Stimulated activated CD4-positive, alpha-beta T cell treated with anti-CD3 and anti-CD28 coated beads, Interleukin-4, amount 100 ng/mL, for 1 hour (primary cell): ENCODE results near the gene SMIM8.

Experiments
- DNase-seq: peaks from one replicate; pipeline ENCODE4 v3.0.0-alpha.2; 2020

SMIM8 gene

GRCh38 chr6:87336367-87336766, 14.0 kb downstream of the SMIM8 start:
- DNase-seq: no peak

DNA sequence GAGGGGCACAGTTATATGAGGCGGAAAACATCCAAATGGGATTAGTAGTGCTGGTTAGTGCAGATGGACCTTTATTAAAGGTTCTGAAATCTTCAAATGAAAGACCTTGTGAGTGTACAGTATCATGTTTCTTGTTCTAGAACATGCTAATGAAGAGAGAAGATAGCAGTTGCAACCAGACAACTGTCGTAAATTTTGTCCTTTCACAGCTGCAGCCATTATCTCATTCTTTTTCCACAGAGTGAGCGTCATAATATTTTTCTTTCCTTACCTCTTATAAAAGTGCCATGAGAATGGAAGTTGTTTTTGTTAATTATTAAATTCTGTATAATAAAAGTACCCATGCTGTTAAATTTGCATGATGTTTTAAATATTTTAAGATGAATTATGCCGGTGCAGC, 17.8 kb downstream of the SMIM8 start:
- no peak for DNase-seq

- no peak for DNase-seq
These were observed 18.8 kb downstream of the SMIM8 start for GRCh38 chr6:87341158-87341557.

GRCh38 chr6:87341899-87342298, 19.5 kb downstream of the SMIM8 start:
- no peak for DNase-seq

DNA sequence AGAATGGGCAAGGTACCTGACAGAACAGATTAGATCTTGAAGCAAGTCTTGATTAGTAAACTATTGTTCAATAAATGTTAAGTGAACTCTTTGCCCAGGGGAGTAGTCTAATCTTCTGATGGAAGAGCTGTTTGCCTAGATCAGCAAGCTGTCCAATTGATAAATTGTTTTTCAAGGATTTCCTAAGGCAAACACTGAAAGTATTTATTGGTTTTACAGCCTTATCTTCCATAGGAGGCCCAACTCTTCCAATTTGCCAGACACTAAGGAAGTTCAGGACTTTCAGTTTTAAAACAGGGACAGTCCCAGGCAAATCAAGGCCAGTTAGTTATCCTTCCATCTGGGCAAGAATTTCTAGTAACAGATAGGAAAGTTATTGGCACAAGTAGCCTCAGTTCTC, 20.4 kb downstream of the SMIM8 start:
- DNase-seq: no peak

DNA sequence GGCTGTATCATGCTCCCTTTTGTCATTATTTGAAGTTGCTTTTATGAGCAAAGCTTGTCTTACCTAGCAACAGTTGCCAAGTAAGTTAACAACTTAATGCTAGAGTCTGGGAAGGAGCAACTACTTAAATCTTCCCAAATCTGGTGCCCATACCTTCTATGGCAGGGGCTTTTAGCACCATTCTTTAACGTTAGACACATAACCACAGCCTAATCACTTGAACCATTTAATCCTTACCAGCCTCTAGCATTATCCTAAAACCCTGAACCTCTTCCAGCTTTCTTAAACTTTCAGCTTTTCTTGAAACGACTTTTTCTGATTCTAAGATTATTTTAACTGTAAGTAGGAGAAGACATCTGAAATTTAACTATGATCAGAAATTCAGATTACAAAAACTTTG, 22.3 kb downstream of the SMIM8 start, which contains the start of gene C6orf163:
C6orf163 (plus strand) TSS at position 83 of the 400 bp plus-strand sequence; CDS start at position 370, 287 bp downstream.
- no peak for DNase-seq

DNA sequence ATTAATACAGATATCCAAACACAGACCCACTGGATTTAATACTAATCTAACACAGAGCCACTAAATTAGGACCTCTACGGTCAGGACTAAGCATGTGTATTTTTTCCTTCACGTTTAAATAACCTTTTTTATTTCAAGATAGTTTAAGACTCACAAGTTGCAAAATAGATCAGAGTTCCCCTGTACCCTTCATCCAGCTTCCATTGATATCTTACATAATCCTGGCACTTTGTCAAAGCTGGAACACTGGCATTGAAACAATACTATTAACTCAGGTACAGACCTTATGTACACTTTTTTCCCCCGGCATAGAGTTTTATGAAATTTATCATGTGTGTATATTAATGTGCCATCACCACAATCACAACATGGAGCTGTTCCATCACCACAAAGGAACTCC, 24.3 kb downstream of the SMIM8 start:
- DNase-seq: no peak

GRCh38 chr6:87349896-87350295, 27.5 kb downstream of the SMIM8 start:
- no peak for DNase-seq

GRCh38 chr6:87350516-87350915, 28.1 kb downstream of the SMIM8 start:
- DNase-seq: no peak

DNA sequence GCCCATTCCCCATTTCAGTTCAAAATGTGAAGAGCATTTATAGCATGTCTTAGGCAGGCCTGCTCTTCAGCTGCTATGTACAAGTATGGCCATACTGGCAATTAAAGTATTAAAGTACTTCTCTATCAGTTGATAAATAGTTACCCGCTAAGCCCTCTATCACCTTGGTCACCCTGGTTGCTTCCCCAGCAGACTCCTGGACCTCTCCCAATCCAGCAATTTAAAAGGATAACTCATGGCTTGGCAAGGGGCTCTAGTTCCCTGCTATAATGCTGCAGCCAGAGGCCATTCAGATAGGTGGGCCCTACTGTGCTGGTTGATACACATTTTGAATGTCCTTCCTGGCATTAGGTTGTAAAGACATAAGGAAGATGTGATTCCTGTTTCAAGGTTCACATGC, 29.2 kb downstream of the SMIM8 start:
- DNase-seq: no peak

- no peak for DNase-seq
These were observed 33.8 kb downstream of the SMIM8 start for GRCh38 chr6:87356181-87356580.

DNA sequence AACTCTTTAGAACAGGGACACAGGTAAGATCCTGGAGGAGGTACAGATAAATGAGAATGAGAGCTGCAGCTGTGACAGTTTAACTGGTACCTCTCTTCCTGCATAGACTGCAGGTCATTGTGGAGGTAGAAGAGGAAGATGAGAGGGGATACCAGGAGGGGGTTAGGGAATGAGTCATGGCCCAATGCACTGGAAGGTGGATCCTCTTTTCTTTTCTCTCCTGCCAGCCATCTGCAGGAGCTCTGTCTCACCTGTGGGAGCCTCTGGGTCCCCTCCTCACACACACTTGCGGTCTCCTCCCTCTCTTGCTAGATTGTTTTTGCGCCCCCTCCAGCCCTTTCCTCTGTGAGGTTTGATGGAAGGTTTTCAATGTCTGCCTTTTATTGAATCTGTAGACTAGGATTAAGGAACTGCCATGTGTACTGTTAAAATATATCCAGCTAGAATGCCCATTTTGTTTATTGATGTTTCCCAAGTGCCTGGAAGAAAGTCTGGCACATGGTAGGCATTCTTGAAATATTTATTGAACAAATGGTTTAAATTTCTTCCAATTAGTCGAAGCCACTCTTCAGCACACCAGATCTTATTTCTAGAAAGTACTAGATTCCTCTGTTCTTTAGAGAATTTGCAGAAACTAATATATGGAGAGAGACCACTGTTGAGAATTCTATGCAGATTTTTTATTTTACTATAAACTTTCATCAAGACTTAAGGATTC, 35.2 kb downstream of the SMIM8 start:
- DNase-seq: no peak

DNA sequence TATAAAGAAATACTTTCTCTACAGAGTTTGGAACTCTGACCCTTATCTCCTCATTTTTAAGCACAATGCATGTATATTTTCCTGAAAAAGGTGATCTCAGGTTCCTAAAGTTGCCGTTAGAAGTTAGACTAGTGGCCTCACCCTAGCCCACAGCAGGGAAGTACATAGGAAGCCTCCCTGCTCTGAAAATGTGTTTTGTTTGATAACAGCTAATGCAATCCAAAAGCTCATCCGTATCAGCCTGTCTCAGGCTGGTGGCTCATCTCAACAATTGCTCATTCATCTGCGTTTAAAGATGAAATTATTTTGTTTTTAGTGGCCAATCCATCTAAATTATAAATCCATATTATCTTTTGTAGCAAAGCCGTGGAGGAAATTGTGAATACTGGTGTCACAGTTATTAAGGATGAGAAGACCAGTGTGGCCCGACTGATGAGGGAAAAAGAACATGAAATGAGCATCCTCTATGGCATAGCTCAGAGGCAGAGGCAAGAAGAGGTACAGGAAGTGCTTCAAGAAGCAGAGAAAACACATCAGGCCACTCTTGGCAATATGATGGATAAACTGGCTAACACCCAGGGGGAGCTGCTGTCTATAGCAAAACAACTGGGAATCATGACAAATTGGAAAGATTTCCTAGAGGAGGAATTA, 42.3 kb downstream of the SMIM8 start:
- no peak for DNase-seq

DNA sequence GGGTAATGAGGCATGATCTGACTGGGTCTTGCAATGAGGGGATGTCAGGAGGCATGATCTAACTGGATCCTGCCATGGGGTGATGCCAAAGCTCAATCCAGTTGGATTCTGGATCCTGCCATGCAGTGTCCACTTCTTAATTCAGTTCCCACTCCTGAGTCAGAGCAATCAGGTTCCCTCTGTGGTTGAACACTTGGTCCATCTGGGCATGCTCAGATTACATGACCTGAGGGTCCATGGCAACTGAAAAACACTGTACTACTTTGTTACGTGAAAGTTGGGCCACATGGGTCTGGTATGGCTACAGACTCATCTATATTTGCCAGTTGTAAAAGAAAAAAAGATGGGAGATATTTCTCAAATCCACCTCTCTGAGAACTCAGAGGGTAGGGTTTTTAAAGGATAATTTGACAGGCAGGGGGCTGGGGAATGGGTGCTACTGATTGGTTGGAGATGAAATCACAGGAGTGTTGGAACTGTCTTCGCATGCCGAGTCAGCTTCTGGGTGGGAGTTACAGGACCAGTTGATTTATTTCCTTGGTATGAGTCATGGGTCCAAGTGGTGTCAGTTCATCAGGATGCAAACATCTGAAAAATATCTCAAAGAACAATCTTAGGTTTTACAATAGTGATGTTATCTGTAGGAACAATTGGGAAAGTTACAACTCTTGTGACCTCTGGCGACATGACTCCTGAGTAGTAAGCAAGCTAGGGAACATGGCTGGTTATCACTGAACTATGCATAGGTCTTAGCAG, 43.9 kb downstream of the SMIM8 start:
- no peak for DNase-seq

DNA sequence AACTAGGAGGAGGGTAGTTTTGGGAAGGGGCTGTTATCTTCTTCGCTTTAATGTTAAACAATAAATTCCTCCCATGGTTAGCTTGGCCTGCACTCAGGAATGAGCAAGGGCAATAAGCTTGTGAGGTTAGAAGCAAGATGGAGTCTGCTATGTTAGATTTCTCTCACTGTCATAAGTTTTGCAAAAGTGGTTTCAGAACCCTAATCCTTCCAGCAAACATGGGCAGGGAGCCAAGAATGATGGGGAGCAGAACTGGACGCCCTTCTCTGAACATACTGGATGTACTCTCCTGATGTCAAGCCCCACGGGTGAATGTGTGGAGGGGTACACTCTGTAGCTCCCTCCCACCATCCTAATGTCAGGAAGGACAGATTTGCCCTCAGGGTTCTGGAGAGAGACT, 44.5 kb downstream of the SMIM8 start:
- no peak for DNase-seq

GRCh38 chr6:87373377-87373776, 51.0 kb downstream of the SMIM8 start:
- DNase-seq: no peak

DNA sequence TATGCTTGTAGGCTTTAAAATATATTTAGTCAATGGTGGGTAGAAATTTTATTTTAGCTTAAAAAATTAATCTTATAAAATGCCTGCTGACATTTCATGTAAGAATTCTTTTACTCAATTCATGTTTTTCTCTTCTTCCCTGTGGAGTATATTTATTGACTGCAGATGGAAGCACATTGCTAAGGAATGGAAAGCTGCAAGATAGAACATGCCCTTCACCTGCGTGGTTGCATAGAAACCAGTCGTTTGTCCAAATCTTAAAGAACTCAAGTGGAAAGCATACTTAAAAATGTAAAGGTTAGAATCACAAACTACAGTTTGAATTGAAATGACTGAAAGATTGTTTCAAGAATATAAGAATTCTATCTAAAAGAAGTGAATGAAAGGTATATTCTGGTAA, 52.9 kb downstream of the SMIM8 start:
- no peak for DNase-seq

- no peak for DNase-seq
These were observed 54.3 kb downstream of the SMIM8 start for GRCh38 chr6:87376643-87377042.

- no peak for DNase-seq
These were observed 56.6 kb downstream of the SMIM8 start for GRCh38 chr6:87378947-87379346.

GRCh38 chr6:87382861-87383260, 60.5 kb downstream of the SMIM8 start:
- no peak for DNase-seq

DNA sequence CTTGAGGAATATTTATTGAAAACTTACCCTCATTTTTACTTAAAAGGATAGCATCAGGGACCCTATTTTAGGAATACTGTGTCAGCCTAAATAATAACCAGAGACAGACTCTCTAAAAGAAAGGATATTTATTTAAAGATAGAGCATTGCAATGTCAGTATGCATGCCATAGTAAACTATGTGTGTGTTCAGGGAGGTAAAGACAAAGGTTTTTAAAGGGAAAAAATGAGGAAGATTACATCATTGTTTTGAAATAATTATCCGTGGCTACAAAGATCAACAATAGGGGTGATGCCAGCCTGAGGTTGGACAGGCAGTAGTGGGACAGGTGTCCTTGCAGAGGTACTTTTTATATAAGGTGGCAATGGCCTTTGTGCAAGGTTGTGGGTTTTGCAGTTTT, 61.6 kb downstream of the SMIM8 start:
- DNase-seq: no peak

- no peak for DNase-seq
These were observed 62.1 kb downstream of the SMIM8 start for GRCh38 chr6:87384449-87384848.

GRCh38 chr6:87391334-87391733, 68.9 kb downstream of the SMIM8 start:
- DNase-seq: no peak
